Activated CD8-positive, alpha-beta T cell treated with anti-CD3 and anti-CD28 coated beads for 36 hours (primary cell): ENCODE measurements around the gene CASKIN2. TPM values are rescaled to one million over a fixed set of nuclear protein-coding genes. Genes with fewer than 3 reads are reported as not detected.

Experiments
- ATAC-seq: fragments of 200-7000 bp; cut with Tn5 transposase; one replicate; pipeline ENCODE4 v1.10.0; 2021; ENCODE audit warnings: mild to moderate bottlenecking, moderate library complexity
- CTCF ChIA-PET: fragments of 350-600 bp; sonication (Branson Sonifier 250); formaldehyde crosslinking; loops from one replicate; lab custom pipeline; 2021; ENCODE audit warnings: antibody characterized with exemption; lab: Charles Lee
- POLR2A ChIA-PET: fragments of 350-600 bp; sonication (Branson Sonifier 250); formaldehyde crosslinking; loops from one replicate; lab custom pipeline; 2021; ENCODE audit warnings: antibody characterized with exemption; lab: Charles Lee
- DNase-seq: peaks from one replicate; pipeline ENCODE4 v3.0.0-alpha.2; 2020
- H3K27ac Mint-ChIP-seq: one replicate; pipeline ENCODE4 v1.8.0; 2021; ENCODE audit warnings: mild to moderate bottlenecking, mixed read lengths
- H3K27me3 Mint-ChIP-seq: one replicate; pipeline ENCODE4 v1.8.0; 2021; ENCODE audit warnings: mixed read lengths
- H3K36me3 Mint-ChIP-seq: one replicate; pipeline ENCODE4 v1.8.0; 2021; ENCODE audit warnings: low read depth, mixed read lengths
- H3K4me1 Mint-ChIP-seq: one replicate; pipeline ENCODE4 v1.8.0; 2021; ENCODE audit warnings: low read depth, mixed read lengths
- H3K4me3 Mint-ChIP-seq: one replicate; pipeline ENCODE4 v1.8.0; 2021; ENCODE audit warnings: mild to moderate bottlenecking, moderate library complexity, mixed read lengths
- H3K9me3 Mint-ChIP-seq: one replicate; pipeline ENCODE4 v1.8.0; 2021; ENCODE audit warnings: mixed read lengths
- CTCF ChIP-seq: fragments of 200-600 bp; IDR thresholded peaks from one replicate; pipeline ENCODE4 v1.8.0; 2022; ENCODE audit warnings: antibody characterized with exemption, mild to moderate bottlenecking
- intact Hi-C: fragments of 100-400 bp; cut with micrococcal nuclease; formaldehyde crosslinking; loops from one replicate; pipeline ENCODE4 v1.10.0; 2022
- total RNA-seq, 2 experiments: library from RNA; stranded (reverse); gene quantifications; one replicate each; pipeline ENCODE4 v1.2.3, GENCODE V29; 2021

CASKIN2 gene
- total RNA-seq, 2 experiments from 2014 or later: 2.2 to 2.5 TPM

GRCh38 chr17:75539967-75540729, 24.8 kb upstream of the CASKIN2 start:
- no peaks in the 10 kb centered on the region for H3K9me3 Mint-ChIP-seq
- H3K4me3 Mint-ChIP-seq: no peak overlapping the region
- H3K27ac Mint-ChIP-seq: no peak overlapping the region
- POLR2A ChIA-PET: no interaction called here
- intact Hi-C loops: no loop called here
- H3K36me3 Mint-ChIP-seq: no peaks in the 10 kb centered on the region
- DNase-seq (no peak), ATAC-seq (no peak)
- no peaks in the 10 kb centered on the region for H3K27me3 Mint-ChIP-seq
- H3K4me1 Mint-ChIP-seq: peaks cover 9% of the 10 kb centered on the region
- TF ChIP-seq CTCF: no peak
- CTCF ChIA-PET: interaction anchor here (1.2 kb wide), 1 partner anchor 13 kb away, joined by 5 read pairs; no protein-coding TSS in a partner anchor

GRCh38 chr17:75536366-75536765, 21.0 kb upstream of the CASKIN2 start:
- intact Hi-C loops: no loop called here
- no peak overlapping the region for H3K4me3 Mint-ChIP-seq
- POLR2A ChIA-PET: interaction anchor here (1.9 kb wide), 1 partner anchor 8 kb away, joined by 7 read pairs; no protein-coding TSS in a partner anchor
- no peaks in the 10 kb centered on the region for H3K36me3 Mint-ChIP-seq
- H3K27ac Mint-ChIP-seq: no peak overlapping the region
- DNase-seq (no peak), ATAC-seq (no peak)
- peaks cover 19% of the 10 kb centered on the region for H3K4me1 Mint-ChIP-seq
- CTCF ChIA-PET: interaction anchor here (1.5 kb wide), 1 partner anchor 213 kb away, joined by 5 read pairs; no protein-coding TSS in a partner anchor
- no peaks in the 10 kb centered on the region for H3K9me3 Mint-ChIP-seq
- H3K27me3 Mint-ChIP-seq: no peaks in the 10 kb centered on the region
- no peak for TF ChIP-seq CTCF

GRCh38 chr17:75535871-75536270, 20.5 kb upstream of the CASKIN2 start:
- no peak for TF ChIP-seq CTCF
- CTCF ChIA-PET: interaction anchor here (1.0 to 2.5 kb wide), 5 partner anchors 11 to 214 kb away, joined by 3 to 18 read pairs (median 8); partner anchors contain the start of genes LLGL2 and TSEN54
- intact Hi-C loops: no loop called here
- H3K4me1 Mint-ChIP-seq: peaks cover 19% of the 10 kb centered on the region
- no peak for ATAC-seq
- no peaks in the 10 kb centered on the region for H3K36me3 Mint-ChIP-seq
- H3K9me3 Mint-ChIP-seq: no peaks in the 10 kb centered on the region
- no peak overlapping the region for H3K4me3 Mint-ChIP-seq
- POLR2A ChIA-PET: interaction anchor here (0.6 to 1.9 kb wide), 3 partner anchors 8 to 487 kb away, joined by 3 to 7 read pairs (median 4); no protein-coding TSS in a partner anchor
- no peak for DNase-seq
- peak overlapping the region; percentile 79 for H3K27ac Mint-ChIP-seq
- no peaks in the 10 kb centered on the region for H3K27me3 Mint-ChIP-seq

- H3K27me3 Mint-ChIP-seq: no peaks in the 10 kb centered on the region
- H3K9me3 Mint-ChIP-seq: no peaks in the 10 kb centered on the region
- CTCF ChIA-PET: interaction anchor here (1.0 to 2.5 kb wide), 5 partner anchors 10 to 215 kb away, joined by 3 to 18 read pairs (median 8); partner anchors contain the start of genes LLGL2 and TSEN54
- ATAC-seq: peak; percentile 98
- peaks cover 19% of the 10 kb centered on the region for H3K4me1 Mint-ChIP-seq
- no peaks in the 10 kb centered on the region for H3K36me3 Mint-ChIP-seq
- peak overlapping the region; percentile 53 for H3K4me3 Mint-ChIP-seq
- no peak for TF ChIP-seq CTCF
- H3K27ac Mint-ChIP-seq: peak overlapping the region; percentile 79
- POLR2A ChIA-PET: interaction anchor here (0.6 to 1.9 kb wide), 8 partner anchors 9 to 486 kb away, joined by 3 to 7 read pairs (median 4); no protein-coding TSS in a partner anchor
- intact Hi-C loops: no loop called here
- peak; percentile 87 for DNase-seq
Measured at GRCh38 chr17:75535119-75535537, 19.8 kb upstream of the CASKIN2 start.

- no peak overlapping the region for H3K27ac Mint-ChIP-seq
- ChIA-PET CTCF (interaction anchor here (1.1 to 1.5 kb wide), 2 partner anchors 70 to 222 kb away, joined by 3 to 4 read pairs; no protein-coding TSS in a partner anchor), POLR2A (no interaction called here)
- DNase-seq: no peak
- no peaks in the 10 kb centered on the region for H3K9me3 Mint-ChIP-seq
- no peak for ATAC-seq
- H3K27me3 Mint-ChIP-seq: no peaks in the 10 kb centered on the region
- H3K36me3 Mint-ChIP-seq: no peaks in the 10 kb centered on the region
- TF ChIP-seq CTCF: no peak
- H3K4me3 Mint-ChIP-seq: no peak overlapping the region
- intact Hi-C loops: no loop called here
- peaks cover 24% of the 10 kb centered on the region for H3K4me1 Mint-ChIP-seq
Measured at GRCh38 chr17:75531721-75532072, 16.4 kb upstream of the CASKIN2 start.
